Measurements from ENCODE around the gene SEMA5A.

The SEMA5A gene

DNA sequence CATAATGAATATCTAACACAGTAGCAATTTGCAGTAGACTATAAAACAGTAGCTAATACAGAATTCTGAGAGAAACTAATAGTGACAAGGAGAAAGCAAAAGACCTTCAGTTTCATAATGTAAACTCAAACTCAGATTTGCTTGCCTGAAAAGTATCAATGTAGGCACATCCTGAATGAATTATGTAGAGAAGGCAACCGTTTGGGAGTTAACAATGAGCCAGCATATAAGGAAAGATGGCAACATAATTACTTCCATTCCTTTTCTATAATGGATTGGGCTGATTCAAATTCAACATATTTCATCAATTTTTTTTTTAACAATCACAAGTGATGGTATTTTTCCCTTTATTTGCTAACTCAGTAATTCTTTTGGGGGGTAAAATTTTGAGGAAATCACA lies 261.6 kb downstream of the SEMA5A start:
- no peak for DNase-seq (ENCODE audit: low read depth in 1 of 2, low spot score in 1 of 2)

DNA sequence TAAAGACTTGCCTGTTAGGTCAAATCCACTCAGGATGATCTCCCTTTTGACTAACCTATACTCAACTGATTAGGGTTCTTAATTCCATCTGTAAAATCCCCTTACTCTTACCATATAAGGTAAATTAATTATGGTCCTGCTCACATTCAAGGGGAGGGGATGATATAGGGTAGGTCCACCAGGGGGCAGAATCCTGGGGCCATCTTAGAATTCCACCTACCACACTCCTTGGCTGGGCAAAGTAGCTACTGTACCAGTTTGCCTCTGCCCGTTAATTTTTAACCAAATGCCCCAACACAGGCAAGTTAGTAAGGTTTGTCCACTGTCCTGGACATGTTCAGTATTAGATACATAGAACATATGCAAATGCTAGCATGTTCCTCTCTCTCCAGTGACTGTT lies 262.4 kb downstream of the SEMA5A start:
- DNase-seq (ENCODE audit: low read depth in 1 of 2, low spot score in 1 of 2), result no peak

DNA sequence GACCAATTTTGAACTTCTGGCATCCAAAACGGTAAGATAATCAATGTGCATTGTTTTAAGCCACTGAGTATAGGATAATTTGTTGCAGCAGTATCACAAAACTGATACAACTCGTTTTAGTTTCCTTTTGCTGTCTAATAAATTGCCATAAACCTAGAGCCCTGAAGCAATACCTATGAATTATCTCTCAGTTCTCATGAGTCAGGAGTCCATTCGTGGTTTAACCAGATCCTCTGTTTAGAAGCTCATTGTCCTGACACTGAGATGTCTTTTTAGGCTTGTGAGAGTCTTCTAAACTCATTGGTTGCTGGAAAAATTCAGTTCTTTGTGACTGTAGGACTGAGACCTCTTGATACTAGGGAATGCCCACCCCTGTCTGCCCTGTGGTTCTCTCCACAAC lies 262.9 kb downstream of the SEMA5A start:
- no peak for DNase-seq (ENCODE audit: low read depth in 1 of 2, low spot score in 1 of 2)

DNA sequence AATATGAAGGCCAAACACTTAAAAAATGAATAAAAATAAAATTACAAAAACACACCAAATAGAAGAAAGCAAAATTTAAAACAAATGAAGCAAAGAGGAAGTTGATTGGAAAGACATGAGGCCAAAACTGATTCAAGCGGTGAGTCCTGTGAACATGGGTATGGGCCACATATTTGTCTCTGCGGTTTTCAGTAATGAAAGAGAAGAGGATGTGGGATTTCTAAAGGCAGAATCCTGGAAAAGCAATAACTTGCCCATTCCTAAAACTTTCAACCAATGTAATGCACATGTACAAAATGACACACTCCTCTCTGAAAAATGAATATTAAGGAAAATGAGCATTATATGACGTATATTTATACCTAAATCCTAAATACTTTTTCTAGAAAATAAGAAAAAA lies 263.7 kb downstream of the SEMA5A start:
- DNase-seq (ENCODE audit: low read depth in 1 of 2, low spot score in 1 of 2), result no peak

DNA sequence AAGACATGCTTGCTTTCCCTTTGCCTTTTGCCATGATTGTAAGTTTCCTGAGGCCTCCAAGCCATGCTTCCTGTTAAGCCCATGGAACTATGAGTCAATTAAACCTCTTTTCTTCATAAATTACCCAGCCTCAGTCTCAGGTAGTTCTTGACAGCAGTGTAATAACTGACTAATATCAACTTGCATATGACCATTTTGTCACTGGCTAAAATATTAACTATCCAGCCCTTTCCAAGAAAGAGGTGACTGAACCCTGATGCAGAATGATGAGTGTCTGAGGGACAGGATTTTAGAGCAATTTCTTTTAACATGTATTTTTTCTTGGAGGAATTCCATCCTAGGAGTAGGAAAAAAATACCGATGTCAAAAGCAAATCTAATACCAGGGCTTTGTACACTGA lies 266.1 kb downstream of the SEMA5A start:
- no peak for DNase-seq (ENCODE audit: low read depth in 1 of 2, low spot score in 1 of 2)

DNA sequence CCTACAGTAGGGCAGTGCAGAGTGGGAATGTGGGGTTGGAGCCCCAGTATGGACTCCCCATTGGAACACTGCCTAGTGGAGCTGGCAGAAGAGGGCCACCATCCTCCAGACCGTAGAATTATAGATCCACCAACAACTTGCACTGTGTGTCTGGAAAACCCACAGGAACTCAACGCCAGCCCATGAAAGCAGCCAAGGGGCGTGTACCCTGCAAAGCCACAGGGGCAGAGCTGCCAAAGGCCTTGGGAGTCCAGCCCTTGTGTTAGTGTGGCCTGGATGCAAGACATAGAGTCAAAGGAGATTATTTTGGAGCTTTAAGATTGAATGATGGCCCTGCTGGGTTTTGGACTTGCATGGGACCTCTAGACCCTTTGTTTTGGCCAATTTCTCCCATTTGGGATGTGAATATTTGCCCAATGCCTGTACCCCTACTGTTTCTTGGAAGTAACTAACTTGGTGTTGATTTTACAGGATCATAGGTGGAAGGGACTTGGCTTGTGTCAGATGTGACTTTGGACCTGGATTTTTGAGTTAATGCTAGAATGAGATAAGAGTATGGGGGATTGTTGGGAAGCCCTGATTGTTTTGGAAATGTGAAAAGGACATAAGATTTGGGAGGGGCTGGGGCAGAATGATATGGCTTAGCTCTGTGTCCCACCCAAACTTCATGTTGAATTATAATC lies 266.8 kb downstream of the SEMA5A start:
- DNase-seq (ENCODE audit: low read depth in 1 of 2, low spot score in 1 of 2), result no peak

DNA sequence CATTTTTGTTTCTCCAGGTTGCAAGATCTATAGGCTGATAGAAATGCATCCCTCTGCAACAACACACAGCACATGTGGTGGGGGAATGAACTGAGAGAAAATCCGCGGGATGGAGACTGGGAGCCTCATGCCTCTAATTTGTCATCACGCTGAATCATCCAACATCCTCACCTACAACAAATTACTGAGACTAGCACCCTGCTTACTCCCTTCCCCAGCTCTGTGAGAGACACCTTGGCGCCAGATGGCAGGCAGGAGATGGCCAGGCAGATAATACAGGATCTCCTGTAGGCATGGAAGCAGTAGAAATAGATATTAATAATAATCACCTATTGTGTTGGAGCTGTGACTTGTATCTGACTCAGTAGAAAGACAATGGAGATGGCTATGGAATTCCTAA lies 276.9 kb downstream of the SEMA5A start:
- no peak for DNase-seq (ENCODE audit: low read depth in 1 of 2, low spot score in 1 of 2)

DNA sequence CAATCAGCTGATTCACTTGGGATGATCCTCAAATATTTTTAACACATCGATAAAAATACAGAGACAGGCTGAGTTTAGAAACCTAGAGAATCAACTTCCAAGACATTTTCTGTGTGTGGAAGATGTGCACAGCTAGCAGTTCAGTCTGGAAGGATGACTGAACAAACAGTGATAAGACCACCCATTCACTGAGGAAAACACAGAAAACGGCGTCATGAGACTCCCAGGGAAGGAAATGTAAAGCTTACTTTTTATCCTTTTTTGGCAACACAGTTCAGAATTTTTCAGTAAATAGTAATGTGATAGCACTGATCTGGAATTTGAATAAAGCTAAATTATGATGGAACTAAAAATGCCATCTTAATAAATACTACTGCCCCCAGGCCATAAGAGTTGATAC lies 277.6 kb downstream of the SEMA5A start:
- DNase-seq (ENCODE audit: low read depth in 1 of 2, low spot score in 1 of 2), result no peak

DNA sequence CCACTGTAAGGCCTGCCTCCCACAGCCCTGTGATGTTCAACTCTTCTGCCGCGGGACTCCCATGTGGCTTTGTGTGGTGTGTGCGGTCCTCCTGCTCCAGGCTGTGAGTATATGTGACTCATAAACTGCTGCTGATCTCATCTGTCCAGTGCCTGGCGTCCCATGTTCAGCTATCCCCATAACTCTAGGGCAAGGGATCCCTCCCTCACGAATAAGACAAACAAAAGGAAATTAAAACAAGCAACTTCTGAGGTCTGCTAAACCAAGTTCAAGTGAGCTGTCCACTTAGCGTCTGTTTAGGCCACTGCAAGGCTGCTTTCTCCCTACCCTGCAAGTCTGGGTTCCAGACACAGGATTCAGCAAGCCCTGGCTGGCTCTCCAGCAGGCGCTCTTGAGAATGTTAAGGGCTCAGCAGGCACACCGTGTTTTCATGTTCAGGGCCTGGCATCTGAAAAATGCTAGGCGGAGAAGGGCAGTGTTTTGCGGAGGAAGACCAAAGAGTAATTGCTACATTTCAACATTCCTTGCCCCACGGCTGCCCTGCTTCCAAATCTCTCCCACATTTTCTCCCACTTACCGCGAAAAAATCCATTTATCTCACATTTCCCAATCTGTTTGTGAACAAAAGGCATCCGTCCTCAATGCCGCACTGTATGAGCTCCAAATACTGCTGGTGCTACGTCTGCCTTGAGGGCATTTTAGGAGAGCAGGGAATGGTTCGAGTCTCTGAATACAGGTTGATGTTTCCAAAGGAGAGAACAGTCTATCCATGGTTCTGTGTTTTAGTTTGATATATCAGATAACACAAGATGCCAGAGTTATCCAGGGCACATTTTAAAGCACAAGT lies 280.2 kb downstream of the SEMA5A start:
- no peak for DNase-seq (ENCODE audit: low read depth in 1 of 2, low spot score in 1 of 2)

DNA sequence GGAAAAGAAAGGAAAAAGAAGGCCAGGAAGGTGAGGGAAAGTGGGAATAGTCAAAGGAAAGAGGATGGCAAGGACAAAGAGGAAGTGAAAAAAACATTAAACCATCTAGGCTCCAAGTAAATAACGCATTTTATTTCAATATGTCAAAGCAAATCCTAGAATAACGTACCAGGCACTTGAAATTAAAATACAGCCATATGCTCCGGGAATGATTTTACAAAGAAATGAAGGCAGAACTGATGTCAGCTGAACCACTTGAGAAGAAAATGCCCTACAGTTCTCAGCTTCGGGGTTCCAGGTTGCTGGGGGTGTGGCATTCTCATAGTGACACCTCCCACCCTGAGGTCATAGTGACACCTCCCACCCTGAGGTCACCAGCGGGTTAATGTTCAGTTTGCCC lies 281.6 kb downstream of the SEMA5A start:
- DNase-seq (ENCODE audit: low read depth in 1 of 2, low spot score in 1 of 2), result no peak

DNA sequence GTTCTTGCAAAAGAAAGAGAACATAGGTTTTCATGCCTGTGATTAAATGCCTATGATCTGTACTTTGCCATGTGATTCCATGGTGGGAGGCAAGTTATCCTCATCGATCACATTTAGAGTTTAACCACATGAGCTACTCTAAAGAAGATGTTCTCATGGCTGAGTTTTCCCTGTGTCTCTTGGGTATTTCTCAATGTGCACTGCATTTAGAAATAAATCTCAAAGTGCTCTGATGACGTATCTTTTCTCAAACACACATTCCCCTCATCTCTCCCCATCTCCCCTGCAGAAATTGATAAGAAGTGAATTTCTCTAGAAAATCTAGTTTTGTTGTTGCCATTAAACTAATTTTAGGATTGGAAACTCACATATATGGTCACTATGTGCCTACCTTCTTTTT lies 282.2 kb downstream of the SEMA5A start:
- DNase-seq (ENCODE audit: low read depth in 1 of 2, low spot score in 1 of 2), result no peak

DNA sequence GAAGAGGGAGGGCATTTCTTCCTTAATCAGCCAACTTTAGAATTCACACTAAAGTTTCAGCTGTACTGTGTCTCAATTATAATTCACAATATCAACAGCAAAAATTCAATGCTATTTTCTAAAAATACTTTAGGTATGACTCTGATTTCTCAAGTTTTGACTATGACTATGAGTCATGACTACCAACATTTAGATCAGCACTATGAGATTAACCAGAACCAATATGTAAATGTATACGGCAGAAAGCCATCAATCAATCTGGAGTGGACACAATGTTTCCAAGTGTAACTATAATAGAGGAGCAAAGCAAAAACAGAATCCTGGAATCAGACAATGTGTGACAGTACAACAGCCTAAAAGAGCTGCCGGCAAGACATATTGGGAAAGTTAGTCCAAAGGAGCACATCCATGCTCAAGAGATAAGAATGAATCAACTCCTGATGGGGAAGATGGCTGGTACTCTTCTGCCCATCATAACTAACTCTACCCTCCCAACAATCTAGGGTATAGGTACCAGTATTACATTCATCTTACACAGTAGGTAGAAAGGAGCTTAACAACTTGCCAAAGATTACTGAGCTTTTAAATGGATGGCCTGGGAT lies 294.4 kb downstream of the SEMA5A start:
- no peak for DNase-seq (ENCODE audit: low read depth in 1 of 2, low spot score in 1 of 2)

DNA sequence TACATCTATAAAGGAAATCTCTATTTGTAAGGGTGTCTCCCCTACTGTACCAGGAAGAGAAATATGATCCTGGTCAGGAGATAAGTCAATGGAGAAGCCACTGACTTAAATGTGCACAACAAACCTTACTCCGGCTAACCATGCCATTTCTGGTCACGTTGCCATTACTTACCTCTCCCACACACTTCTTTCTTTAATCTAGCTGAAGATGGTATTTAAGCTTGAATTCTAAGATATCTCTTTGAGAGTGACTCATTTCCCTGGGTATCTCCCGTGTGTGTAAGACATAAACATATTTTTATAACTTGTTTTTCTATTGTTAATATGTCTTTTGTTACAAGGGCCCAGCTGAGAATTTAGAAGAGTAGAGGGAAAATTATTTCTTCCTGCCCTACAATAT lies 296.6 kb downstream of the SEMA5A start:
- DNase-seq (ENCODE audit: low read depth in 1 of 2, low spot score in 1 of 2), result no peak

DNA sequence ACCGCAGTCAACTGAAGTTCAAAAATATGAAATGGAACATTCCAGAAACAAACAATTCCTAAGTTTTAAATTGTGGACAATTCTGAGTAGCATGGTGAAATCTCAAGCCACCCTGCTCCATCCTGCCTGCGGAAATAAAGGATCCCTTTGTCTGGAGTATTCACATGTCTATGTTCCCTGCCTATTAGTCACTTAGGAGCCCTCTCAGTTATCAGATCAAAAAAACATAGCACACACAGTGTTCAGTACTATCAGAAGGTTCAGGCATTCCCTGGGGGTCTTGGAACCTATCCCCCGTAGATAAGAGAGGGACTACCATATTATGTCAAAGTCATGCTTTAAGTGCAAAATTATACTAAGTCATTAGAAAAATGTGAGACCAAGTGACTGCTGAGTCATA lies 300.8 kb downstream of the SEMA5A start:
- DNase-seq (ENCODE audit: low read depth in 1 of 2, low spot score in 1 of 2), result no peak

DNA sequence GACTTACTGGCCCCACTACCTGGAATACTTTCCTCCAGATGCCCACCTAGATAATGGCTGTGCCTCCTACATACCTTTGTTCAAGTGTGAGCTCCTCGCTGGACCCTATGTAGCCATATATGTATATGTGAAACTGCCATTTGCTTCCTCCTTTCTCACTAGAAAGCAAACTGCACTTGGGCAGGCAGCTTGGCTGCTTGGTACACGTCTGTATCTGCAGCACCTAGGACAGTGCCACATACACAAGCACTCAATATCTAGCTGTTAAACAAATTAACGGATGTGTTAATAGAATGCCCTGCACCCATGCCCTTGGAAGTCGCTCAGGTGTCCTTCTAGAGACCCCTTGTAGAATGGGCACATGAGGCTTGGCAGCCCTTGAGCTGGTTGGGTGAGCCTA lies 301.5 kb downstream of the SEMA5A start:
- DNase-seq (ENCODE audit: low read depth in 1 of 2, low spot score in 1 of 2), result no peak

DNA sequence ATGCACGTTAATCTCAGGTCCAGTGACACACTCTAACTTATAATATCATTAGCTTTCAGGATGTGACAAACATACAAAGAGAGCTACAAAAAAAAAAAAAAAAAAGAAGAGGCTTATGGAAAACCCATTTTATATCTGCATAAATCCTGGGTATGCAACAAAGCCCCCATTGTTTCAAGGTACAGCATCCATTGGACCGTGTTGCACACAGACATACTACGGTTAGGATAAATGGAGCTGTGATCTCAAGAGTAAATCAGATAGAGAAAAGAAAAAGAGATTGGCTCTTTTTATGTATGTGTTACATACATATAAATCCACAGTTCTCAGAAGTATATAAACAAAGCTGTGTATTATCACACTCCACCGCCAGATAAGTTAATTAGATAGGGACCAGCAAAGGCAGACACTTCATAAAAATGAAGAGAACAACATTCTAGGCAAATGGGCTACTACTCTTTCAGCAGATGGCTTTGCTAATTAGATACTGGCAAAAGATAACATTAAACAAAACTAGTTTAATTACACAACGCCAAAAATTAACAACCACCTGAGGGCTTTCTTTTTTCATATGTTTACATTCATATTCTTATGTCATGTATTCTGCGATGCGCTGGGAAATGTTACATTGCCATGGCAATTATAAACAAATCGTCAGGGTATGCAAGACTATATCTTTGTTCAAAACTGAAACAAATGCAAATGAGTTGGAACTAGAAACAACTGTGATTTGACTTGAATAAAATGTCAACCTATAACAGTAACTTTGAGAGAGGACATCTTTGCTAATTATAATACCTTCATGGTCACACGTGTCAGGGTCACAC lies 304.2 kb downstream of the SEMA5A start:
- DNase-seq (ENCODE audit: low read depth in 1 of 2, low spot score in 1 of 2), result no peak

DNA sequence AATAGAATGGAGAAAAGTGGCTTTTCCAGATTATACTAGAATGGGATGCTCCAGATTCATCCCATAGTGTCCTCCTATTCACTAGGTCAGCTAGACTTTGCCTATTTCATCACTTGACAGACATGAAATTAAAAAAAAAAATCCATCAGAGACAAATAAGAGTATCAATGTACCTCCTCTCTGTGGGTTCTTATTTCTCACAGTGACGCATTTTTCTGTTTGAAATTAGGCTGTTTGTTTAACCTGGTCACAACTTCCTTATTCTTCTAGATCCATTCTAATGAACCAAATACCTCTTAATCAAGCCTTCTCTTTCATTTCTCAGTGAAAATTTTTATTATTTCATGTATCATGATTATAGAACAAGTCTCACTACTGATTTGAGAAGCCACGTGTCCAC lies 305.4 kb downstream of the SEMA5A start:
- no peak for DNase-seq (ENCODE audit: low read depth in 1 of 2, low spot score in 1 of 2)

DNA sequence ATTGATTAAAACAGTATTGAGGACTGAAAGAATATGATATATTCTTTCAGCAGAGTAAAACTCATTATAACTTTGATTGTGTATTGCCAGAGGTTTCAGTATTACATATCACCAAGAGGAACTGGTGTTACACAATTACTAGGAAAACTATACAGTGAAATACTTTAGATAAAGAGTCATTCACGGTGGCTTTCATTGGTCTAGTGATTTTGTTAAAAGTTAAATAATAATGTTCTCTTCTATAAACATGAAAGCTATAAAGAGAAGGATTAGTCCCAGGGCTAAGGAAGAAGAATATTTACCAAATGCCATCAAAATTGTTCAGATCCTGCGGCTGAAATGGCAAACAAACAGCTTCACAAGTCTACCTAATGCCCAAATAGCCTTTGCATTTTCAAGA lies 306.2 kb downstream of the SEMA5A start:
- no peak for DNase-seq (ENCODE audit: low read depth in 1 of 2, low spot score in 1 of 2)

DNA sequence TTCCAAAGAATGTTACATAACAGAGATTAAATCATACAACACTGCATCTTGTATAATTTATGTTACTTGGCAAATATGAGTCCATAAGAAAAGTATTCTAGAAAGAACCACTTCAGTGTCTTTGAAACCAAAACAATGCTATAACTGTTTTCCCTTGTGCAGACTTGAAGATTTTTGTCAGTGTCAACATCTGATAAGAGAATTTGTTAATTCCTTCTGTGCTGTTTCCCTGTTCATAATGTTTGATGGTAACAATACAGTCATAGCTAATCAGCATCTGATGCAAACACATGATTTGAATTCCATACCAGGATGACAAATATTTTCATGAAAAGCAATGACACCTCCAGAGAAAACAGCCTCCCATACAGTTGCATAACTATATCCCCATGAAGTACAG lies 306.8 kb downstream of the SEMA5A start:
- no peak for DNase-seq (ENCODE audit: low read depth in 1 of 2, low spot score in 1 of 2)

DNA sequence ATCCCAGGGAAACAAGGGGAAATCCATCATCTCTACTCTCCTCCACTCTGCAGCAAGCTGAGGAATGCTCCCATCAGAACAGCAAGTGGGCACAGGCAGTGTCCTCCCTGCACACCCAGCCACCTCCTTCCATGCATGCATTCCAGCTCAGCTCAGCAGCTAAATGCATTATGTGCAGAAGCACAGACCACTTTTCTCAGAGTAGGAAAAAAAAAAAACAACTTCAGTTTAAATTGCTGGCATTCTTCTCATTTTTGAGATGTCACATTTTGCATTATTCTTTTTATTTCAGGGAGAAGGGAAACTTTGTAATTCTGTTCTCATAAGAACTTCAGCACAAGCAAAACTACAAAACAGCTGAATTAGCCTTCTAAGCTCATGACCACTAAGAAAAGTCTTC lies 312.2 kb downstream of the SEMA5A start:
- DNase-seq (ENCODE audit: low read depth in 1 of 2, low spot score in 1 of 2), result no peak

DNA sequence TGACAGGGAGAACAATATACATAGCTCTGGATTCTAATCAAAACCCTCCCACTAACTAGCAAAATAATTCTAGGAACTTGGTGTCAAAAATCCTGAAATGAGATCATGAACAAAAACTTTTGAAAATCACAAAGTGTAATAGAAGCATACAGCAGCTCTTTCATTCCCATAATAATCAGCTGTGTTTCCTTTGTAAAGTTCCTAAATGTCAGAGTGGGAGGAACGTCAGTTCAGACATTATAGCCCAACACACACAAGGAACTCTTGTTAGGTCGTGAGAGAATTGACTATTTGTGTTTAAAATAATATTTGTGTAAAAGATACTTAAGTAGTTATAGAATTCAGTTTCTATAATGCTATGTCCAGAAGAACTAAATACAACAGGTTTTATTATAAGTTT lies 312.8 kb downstream of the SEMA5A start:
- DNase-seq (ENCODE audit: low read depth in 1 of 2, low spot score in 1 of 2), result no peak

DNA sequence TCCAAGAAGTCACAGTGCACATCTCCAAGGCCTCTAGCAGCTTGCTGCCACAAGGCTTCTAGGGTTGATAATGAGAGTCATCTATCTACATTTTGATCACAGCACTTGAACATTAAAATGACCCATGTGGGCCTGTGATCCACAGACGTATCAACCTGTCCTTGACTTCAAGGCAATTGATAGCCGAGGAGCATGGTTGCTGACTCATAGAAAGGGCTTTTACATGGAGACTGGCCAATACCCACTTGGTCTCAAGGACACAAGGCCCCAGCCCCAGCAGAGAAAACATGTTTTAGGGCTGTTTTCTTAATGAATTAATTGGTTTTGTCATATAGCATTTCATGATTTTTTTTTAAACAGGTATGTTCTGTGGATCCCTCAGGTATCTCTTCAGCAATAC lies 314.0 kb downstream of the SEMA5A start:
- no peak for DNase-seq (ENCODE audit: low read depth in 1 of 2, low spot score in 1 of 2)

All from activated T-helper 1 cell treated with anti-CD3 and anti-CD28 coated beads, Interleukin-2, amount 50 U/mL, for 16 hours (primary cell).